Natural killer cell treated with Interleukin-12 subunit alpha and Interleukin-12 subunit beta and Interleukin-15 and Interleukin-18, amount 100 ng/mL, for 72 hours (primary cell): ENCODE measurements around the gene ME1. TPM values are rescaled to one million over a fixed set of nuclear protein-coding genes. Genes with fewer than 3 reads are reported as not detected.

Source experiments
- ATAC-seq, 2 donors: fragments of 150-1000 bp; cut with Tn5 transposase in 1 of 2; sonication (Bioruptor Pico), chemical (Tn5 transposase) in 1 of 2; 2 replicates each; pipeline ENCODE4 v1.10.0; 2021
- DNase-seq: peaks from one replicate; pipeline ENCODE4 v3.0.0; 2022; ENCODE audit warnings: low spot score
- H3K27ac Mint-ChIP-seq, 2 donors: 1 replicate in 1 of 2; 2 replicates in 1 of 2; pipeline ENCODE4 v1.8.0; 2022; ENCODE audit warnings: mixed read lengths in 2 of 2, mild to moderate bottlenecking in 1 of 2, moderate library complexity in 1 of 2
- H3K27me3 Mint-ChIP-seq, 2 donors: 1 replicate in 1 of 2; 2 replicates in 1 of 2; pipeline ENCODE4 v1.8.0; 2022; ENCODE audit warnings: mixed read lengths in 2 of 2
- H3K36me3 Mint-ChIP-seq: one replicate; pipeline ENCODE4 v1.8.0; 2022; ENCODE audit warnings: mixed read lengths
- H3K4me1 Mint-ChIP-seq, 2 donors: 1 replicate in 1 of 2; 2 replicates in 1 of 2; pipeline ENCODE4 v1.8.0; 2022; ENCODE audit warnings: low read depth in 2 of 2, mixed read lengths in 2 of 2, mild to moderate bottlenecking in 1 of 2
- H3K4me3 Mint-ChIP-seq: one replicate; pipeline ENCODE4 v1.8.0; 2022; ENCODE audit warnings: mixed read lengths
- H3K9me3 Mint-ChIP-seq: 2 replicates; pipeline ENCODE4 v1.8.0; 2022; ENCODE audit warnings: mixed read lengths
- total RNA-seq, 2 donors: library from RNA; stranded (reverse); gene quantifications; one replicate each; pipeline ENCODE4 v1.2.3, GENCODE V29; 2022

The ME1 gene
- total RNA-seq, 2 donors from 2014 or later, result 1.3 to 1.7 TPM

GRCh38 chr6:83250235-83250634, 180.6 kb downstream of the ME1 start:
- ATAC-seq (no peak), DNase-seq (no peak)
- Mint-ChIP-seq H3K4me3 (no peak overlapping the region), H3K4me1 (no peaks in the 10 kb centered on the region), H3K27me3 (peaks cover 4 to 9% of the 10 kb centered on the region in 2 donors), H3K36me3 (no peaks in the 10 kb centered on the region), H3K27ac (no peak overlapping the region), H3K9me3 (no peaks in the 10 kb centered on the region)

DNA sequence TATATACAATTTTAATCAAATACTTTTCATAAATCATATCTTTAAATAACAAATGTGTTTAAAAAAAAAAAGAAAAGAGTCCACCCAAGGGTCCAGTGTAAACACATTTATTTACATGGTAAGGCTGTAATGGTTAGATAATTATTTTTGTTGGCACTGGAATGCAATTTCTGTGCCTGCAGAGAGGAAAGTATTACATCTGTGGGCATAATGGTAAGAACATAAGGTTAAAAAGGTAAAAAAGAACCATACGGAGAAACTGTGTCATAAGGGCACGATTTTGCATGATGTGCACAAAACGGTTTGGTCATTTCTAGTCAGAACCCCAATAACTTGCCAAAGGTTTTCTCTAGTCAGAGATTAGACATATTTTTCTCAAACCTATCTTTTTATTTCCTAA, 183.4 kb downstream of the ME1 start:
- Mint-ChIP-seq H3K36me3 (no peaks in the 10 kb centered on the region), H3K27me3 (peaks cover 9 to 23% of the 10 kb centered on the region in 2 donors), H3K9me3 (no peaks in the 10 kb centered on the region), H3K4me3 (no peak overlapping the region), H3K4me1 (no peaks in the 10 kb centered on the region), H3K27ac (no peak overlapping the region)
- ATAC-seq, result no peak
- no peak for DNase-seq

GRCh38 chr6:83231146-83231545, 199.7 kb downstream of the ME1 start:
- no peaks in the 10 kb centered on the region for H3K9me3 Mint-ChIP-seq
- no peak for ATAC-seq
- H3K27me3 Mint-ChIP-seq, result peaks cover 5 to 21% of the 10 kb centered on the region in 2 donors
- DNase-seq, result no peak
- H3K27ac Mint-ChIP-seq, result no peak overlapping the region
- no peaks in the 10 kb centered on the region for H3K4me1 Mint-ChIP-seq
- no peaks in the 10 kb centered on the region for H3K36me3 Mint-ChIP-seq
- no peak overlapping the region for H3K4me3 Mint-ChIP-seq

DNA sequence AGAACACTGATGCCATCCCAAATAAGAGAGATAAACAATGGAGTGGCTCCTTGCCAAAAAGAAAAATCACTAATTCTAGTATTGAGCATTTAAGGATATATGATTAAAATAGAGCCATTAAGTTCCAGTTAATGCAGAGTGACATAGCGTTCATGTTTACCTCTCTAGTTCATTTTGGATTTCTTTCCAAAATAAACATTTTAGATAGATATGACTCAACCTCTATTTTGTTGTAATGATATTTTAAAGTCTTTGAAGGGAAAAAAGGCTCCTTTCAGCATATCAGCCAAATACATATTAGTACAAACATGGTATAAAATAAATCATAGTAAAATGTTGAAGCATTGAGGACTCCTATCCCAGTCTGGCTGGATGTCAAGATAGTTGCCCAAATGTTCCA, 204.3 kb downstream of the ME1 start:
- peaks cover 0 to 7% of the 10 kb centered on the region in 2 donors for H3K27me3 Mint-ChIP-seq

GRCh38 chr6:83221889-83222479, 208.9 kb downstream of the ME1 start:
- Mint-ChIP-seq H3K4me1 (no peaks in the 10 kb centered on the region), H3K9me3 (no peaks in the 10 kb centered on the region), H3K4me3 (no peak overlapping the region), H3K36me3 (no peaks in the 10 kb centered on the region), H3K27me3 (peaks cover 0 to 6% of the 10 kb centered on the region in 2 donors), H3K27ac (no peak overlapping the region)
- ATAC-seq (no peak), DNase-seq (no peak)

More for the DNA sequence above, 204.3 kb downstream of the ME1 start:
- no peak overlapping the region for H3K27ac Mint-ChIP-seq
- H3K9me3 Mint-ChIP-seq, result no peaks in the 10 kb centered on the region
- no peaks in the 10 kb centered on the region for H3K4me1 Mint-ChIP-seq
- no peaks in the 10 kb centered on the region for H3K36me3 Mint-ChIP-seq
- no peak for DNase-seq
- no peak for ATAC-seq
- H3K4me3 Mint-ChIP-seq, result no peak overlapping the region

DNA sequence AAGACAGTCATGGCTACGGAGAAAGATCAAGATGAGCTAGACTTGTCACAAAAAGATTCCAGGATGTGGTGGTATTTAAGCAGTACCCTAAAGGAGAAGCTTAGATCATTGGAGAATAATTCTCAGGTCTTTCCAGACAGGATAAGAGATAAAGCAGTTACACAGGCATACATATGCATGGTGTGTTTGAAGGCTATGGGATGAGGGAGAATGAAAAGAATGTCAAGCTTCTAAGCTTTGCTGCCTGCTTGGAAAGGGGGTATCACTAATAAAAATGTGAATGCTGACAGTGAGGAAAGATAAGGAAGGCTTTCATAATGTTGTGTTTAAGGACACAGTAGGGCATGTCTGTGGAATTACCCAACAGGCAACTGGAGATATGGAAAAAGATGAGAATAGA, 209.6 kb downstream of the ME1 start:
- Mint-ChIP-seq H3K36me3 (no peaks in the 10 kb centered on the region), H3K4me1 (no peaks in the 10 kb centered on the region), H3K9me3 (no peaks in the 10 kb centered on the region)

DNA sequence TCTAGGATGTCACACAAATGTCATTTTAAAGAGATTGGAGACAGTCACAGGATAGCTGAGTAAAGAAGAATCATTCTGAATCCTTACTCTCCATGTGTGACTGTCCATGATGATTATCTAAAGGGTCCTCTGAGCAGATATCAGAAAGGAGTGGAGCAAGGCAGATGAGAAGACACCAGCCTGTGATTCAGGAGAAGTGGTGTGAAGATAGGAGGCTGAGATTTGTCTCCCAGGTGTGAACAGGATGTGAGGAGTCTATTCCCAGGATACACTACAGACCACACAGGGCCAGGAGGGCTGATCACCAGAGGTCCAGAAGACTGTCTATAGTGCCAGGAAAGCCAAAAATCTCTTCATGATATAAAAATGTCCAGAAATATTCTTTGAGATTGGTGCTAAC, 210.7 kb downstream of the ME1 start:
- Mint-ChIP-seq H3K36me3 (no peaks in the 10 kb centered on the region), H3K27me3 (peaks cover 0 to 6% of the 10 kb centered on the region in 2 donors), H3K27ac (no peak overlapping the region), H3K4me1 (no peaks in the 10 kb centered on the region), H3K4me3 (no peak overlapping the region), H3K9me3 (no peaks in the 10 kb centered on the region)
- ATAC-seq (no peak), DNase-seq (no peak)

More for the DNA sequence above, 209.6 kb downstream of the ME1 start:
- ATAC-seq (no peak), DNase-seq (no peak)
- no peak overlapping the region for H3K4me3 Mint-ChIP-seq
- H3K27me3 Mint-ChIP-seq, result peaks cover 0 to 6% of the 10 kb centered on the region in 2 donors
- no peak overlapping the region for H3K27ac Mint-ChIP-seq

DNA sequence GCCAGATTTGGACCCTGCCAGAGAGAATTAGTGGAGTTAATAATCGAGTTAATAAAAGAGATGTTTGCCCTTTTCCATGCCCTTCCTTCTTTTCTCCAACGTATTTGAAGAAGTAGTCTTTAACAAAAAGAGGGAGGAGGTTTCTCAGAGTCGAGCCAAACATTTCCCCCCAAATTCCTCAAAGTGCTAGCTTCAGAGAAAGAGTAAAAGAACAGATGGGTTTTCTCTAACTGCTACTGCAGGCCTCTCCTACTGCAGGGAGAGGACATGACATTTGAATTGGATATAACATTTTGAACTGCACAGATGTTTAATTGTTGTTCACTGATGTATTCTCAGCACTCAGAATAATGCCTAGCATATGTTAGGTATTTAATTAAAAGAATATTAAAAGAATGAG, 212.2 kb downstream of the ME1 start:
- ATAC-seq, result no peak
- no peaks in the 10 kb centered on the region for H3K4me1 Mint-ChIP-seq
- no peaks in the 10 kb centered on the region for H3K9me3 Mint-ChIP-seq
- no peak overlapping the region for H3K4me3 Mint-ChIP-seq
- no peak for DNase-seq
- H3K36me3 Mint-ChIP-seq, result no peaks in the 10 kb centered on the region
- peaks cover 11 to 12% of the 10 kb centered on the region in 2 donors for H3K27me3 Mint-ChIP-seq
- no peak overlapping the region for H3K27ac Mint-ChIP-seq

DNA sequence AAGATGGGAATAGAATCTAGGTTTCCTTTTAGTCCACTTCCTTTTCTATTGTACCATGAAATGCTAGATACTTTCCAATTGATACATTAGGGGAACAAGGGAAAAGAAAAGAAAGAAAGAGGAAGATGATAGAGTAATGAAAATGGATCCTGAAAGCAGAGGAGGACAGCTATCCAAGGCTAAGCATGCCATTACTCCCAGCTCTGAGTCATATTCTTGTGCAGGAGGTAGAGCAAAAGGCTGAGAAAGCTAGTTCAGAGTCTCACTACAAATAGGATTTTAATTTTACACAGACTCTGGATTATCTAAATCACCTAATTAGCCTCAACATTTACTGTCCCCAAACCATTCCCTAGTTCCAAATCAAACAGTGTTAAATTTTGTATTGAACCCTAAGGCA, 214.0 kb downstream of the ME1 start:
- Mint-ChIP-seq H3K4me3 (no peak overlapping the region), H3K27me3 (peaks cover 17 to 19% of the 10 kb centered on the region in 2 donors), H3K27ac (no peak overlapping the region), H3K9me3 (no peaks in the 10 kb centered on the region), H3K36me3 (no peaks in the 10 kb centered on the region), H3K4me1 (no peaks in the 10 kb centered on the region)
- ATAC-seq (no peak), DNase-seq (no peak)

- H3K4me3 Mint-ChIP-seq, result no peak overlapping the region
- no peak overlapping the region for H3K27ac Mint-ChIP-seq
- DNase-seq (peak; percentile 70), ATAC-seq (peak; percentile 75 to 78)
- no peaks in the 10 kb centered on the region for H3K36me3 Mint-ChIP-seq
- no peaks in the 10 kb centered on the region for H3K4me1 Mint-ChIP-seq
- no peaks in the 10 kb centered on the region for H3K9me3 Mint-ChIP-seq
- peaks cover 16 to 19% of the 10 kb centered on the region in 2 donors for H3K27me3 Mint-ChIP-seq
Measured at GRCh38 chr6:83215131-83216047, 215.5 kb downstream of the ME1 start.

DNA sequence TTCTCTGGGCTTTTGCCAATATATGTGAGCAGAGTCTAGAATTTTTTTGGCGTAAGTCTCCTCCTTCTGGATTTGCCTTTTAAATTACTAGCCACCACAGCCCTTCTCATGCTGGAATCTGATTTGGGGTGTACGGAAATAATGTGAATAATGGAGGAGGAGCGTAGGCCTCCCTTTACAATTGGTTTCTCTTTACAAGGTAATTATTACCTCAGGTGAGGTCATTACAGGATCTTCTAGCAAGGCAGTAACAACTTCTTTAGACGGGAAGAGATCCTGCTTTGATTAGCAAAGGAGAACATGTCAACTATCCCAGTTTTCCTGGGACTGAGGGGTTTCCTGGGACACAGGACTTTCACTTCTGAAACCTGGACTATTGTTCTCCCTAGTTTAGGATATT, 228.8 kb downstream of the ME1 start:
- ATAC-seq (no peak), DNase-seq (no peak)
- H3K36me3 Mint-ChIP-seq, result no peaks in the 10 kb centered on the region
- H3K27ac Mint-ChIP-seq, result no peak overlapping the region
- no peak overlapping the region for H3K4me3 Mint-ChIP-seq
- no peaks in the 10 kb centered on the region for H3K4me1 Mint-ChIP-seq
- H3K9me3 Mint-ChIP-seq, result no peaks in the 10 kb centered on the region
- H3K27me3 Mint-ChIP-seq, result peaks cover 10 to 11% of the 10 kb centered on the region in 2 donors

DNA sequence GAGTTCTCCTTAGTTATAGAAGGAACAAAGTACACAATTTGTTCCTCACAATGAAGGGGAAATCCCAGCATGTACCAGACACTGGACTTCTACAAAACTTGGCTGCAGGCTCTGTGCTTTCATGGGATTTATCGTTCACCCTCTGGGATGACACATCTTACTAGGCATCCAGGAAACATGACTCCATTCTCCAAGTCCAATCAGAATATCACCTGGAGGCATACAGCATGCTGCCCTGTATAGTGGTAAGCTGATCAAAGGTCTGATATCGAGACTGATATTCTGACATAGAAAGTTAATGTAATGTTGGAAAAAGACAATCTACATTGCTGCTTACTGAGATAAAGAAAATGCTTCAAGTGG, 231.0 kb downstream of the ME1 start:
- H3K4me3 Mint-ChIP-seq, result no peak overlapping the region

DNA sequence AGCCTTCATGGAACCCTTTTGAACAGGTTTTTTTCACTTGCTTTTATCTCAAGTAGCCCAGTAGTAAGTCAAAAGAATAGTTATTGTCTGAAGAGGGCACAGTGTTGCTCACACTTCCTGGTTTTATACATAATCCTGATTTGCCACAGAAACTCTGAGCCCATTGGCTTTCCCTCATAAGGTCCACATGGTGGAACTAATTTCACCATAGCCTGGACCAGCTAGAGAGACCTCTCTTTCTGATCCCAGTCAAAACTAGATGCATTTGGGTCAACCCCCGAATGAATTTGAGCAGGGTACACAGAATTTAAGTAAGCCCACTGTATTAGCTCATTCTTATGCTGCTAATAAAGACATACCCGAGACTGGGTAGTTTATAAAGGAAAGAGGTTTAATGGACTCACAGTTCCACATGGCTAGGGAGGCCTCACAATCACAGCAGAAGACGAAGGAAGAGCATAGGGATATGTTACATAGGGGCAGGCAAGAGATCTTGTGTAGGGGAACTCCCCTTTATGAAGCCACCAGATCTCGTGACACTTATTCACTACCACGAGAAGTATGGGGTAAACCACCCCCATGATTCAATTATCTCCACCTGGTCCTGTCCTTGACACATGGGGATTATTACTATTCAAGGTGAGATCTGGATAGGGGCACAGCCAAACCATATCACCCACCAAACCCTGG, 231.5 kb downstream of the ME1 start:
- Mint-ChIP-seq H3K4me3 (no peak overlapping the region), H3K36me3 (no peaks in the 10 kb centered on the region), H3K9me3 (no peaks in the 10 kb centered on the region), H3K27ac (no peak overlapping the region), H3K4me1 (peaks cover 1 to 7% of the 10 kb centered on the region in 2 donors), H3K27me3 (peaks cover 0 to 2% of the 10 kb centered on the region in 2 donors)
- no peak for ATAC-seq
- no peak for DNase-seq

More for the DNA sequence above, 231.0 kb downstream of the ME1 start:
- H3K27me3 Mint-ChIP-seq, result peaks cover 0 to 2% of the 10 kb centered on the region in 2 donors
- DNase-seq, result no peak
- no peak overlapping the region for H3K27ac Mint-ChIP-seq
- ATAC-seq, result no peak
- H3K36me3 Mint-ChIP-seq, result no peaks in the 10 kb centered on the region
- peaks cover 0 to 2% of the 10 kb centered on the region in 2 donors for H3K4me1 Mint-ChIP-seq
- no peaks in the 10 kb centered on the region for H3K9me3 Mint-ChIP-seq
